HCT116 (cell line): ENCODE data around the gene SYTL4. TPM values are rescaled to one million over a fixed set of nuclear protein-coding genes. Genes with fewer than 3 reads are reported as not detected.

Experiments used
- ATAC-seq: fragments of 200-7000 bp; cut with Tn5 transposase; 2 replicates; pipeline ENCODE4 v1.9.1; 2020; ENCODE audit warnings: mild to moderate bottlenecking, moderate library complexity
- BruUV-seq: library from RNA; stranded (reverse); fragments of 400-500 nt; replicated peaks from 2 replicates; lab custom pipeline; 2021; lab: Mats Ljungman, UMichigan
- CTCF ChIA-PET: fragments of 300-600 bp; sonication (Branson Sonifier 250); formaldehyde crosslinking; loops from one replicate; lab custom pipeline; 2021; ENCODE audit warnings: antibody characterized with exemption; lab: Charles Lee
- POLR2A ChIA-PET: fragments of 300-600, 350-600 bp; sonication (Branson Sonifier 250); formaldehyde crosslinking; loops from one replicate; lab custom pipeline; 2021; ENCODE audit warnings: antibody characterized with exemption; lab: Charles Lee
- RAD21 ChIA-PET, 2 experiments: fragments of 300-600 bp; sonication (Branson Sonifier 250); formaldehyde crosslinking; loops; one replicate each; lab custom pipeline; 2023; ENCODE audit warnings: low total read pairs in 2 of 2; ENCODE audit not compliant: uncharacterized antibody in 2 of 2, unreplicated experiment in 2 of 2, low non-redundant PET in 1 of 2; lab: Charles Lee
- DNase-seq: peaks from one replicate; pipeline ENCODE4 v3.0.0-alpha.2; 2010; ENCODE audit warnings: low read depth, low spot score
- H2AFZ ChIP-seq: fragments of 200-600 bp; shearing (Covaris generic), sonication (generic); 2 replicates; pipeline ENCODE4 v1.6.1; 2017; ENCODE audit warnings: low read depth, mixed run types, mixed read lengths, antibody characterized with exemption, low read length; ENCODE audit not compliant: poor library complexity, severe bottlenecking
- H3K27ac ChIP-seq: 2 replicates; pipeline ENCODE4 v1.5.1; 2012; ENCODE audit warnings: low read depth, low read length
- H3K27me3 ChIP-seq: fragments of 200-600 bp; sonication (generic); 2 replicates; pipeline ENCODE4 v1.6.1; 2016; ENCODE audit warnings: mixed run types, low read length, mixed read lengths; ENCODE audit not compliant: insufficient read depth
- H3K36me3 ChIP-seq, 2 experiments: fragments of 200-500 bp in 1 of 2; fragments of 200-600 bp in 1 of 2; sonication (Bioruptor generic) in 1 of 2; sonication (generic) in 1 of 2; 2 replicates each; pipeline versions ENCODE4 v1.5.1 to v1.6.1; 2014 to 2016; ENCODE audit warnings: low read length in 2 of 2, inconsistent platforms in 1 of 2, mixed read lengths in 1 of 2, mixed run types in 1 of 2; ENCODE audit not compliant: insufficient read depth in 2 of 2, control insufficient read depth in 1 of 2
- H3K4me1 ChIP-seq, 2 experiments: fragments of 200-600 bp in 1 of 2; sonication (generic) in 1 of 2; 2 replicates each; pipeline versions ENCODE4 v1.5.1 to v1.6.1; 2012 to 2017; ENCODE audit warnings: low read length in 2 of 2, inconsistent platforms in 1 of 2, mild to moderate bottlenecking in 1 of 2, mixed read lengths in 1 of 2, mixed run types in 1 of 2, moderate library complexity in 1 of 2; ENCODE audit not compliant: insufficient read depth in 2 of 2, control insufficient read depth in 1 of 2
- H3K4me2 ChIP-seq: fragments of 200-600 bp; sonication (generic); 2 replicates; pipeline ENCODE4 v1.6.1; 2017; ENCODE audit warnings: mixed run types, low read length, mixed read lengths
- H3K4me3 ChIP-seq, 2 experiments: fragments of 200-600 bp in 1 of 2; sonication (generic) in 1 of 2; replicated peaks in 1 of 2; 2 replicates each; pipeline ENCODE4 v1.5.1; 2011 to 2016; ENCODE audit warnings: low read length in 2 of 2, control low read depth in 1 of 2, low read depth in 1 of 2, mild to moderate bottlenecking in 1 of 2, mixed read lengths in 1 of 2, mixed run types in 1 of 2
- H3K79me2 ChIP-seq: fragments of 200-600 bp; sonication (generic); 2 replicates; pipeline ENCODE4 v1.6.1; 2017; ENCODE audit warnings: mild to moderate bottlenecking, mixed run types, low read length, moderate library complexity, mixed read lengths; ENCODE audit not compliant: insufficient read depth
- H3K9ac ChIP-seq: fragments of 200-600 bp; sonication (generic); 2 replicates; pipeline ENCODE4 v1.6.1; 2016; ENCODE audit warnings: low read length, mixed read lengths
- H3K9me2 ChIP-seq: fragments of 200-600 bp; sonication (generic), shearing (Covaris generic); 2 replicates; pipeline ENCODE4 v1.6.1; 2017; ENCODE audit warnings: mixed run types, mild to moderate bottlenecking, moderate library complexity; ENCODE audit not compliant: insufficient read depth
- H3K9me3 ChIP-seq, 2 experiments: fragments of 200-500 bp in 1 of 2; fragments of 200-600 bp in 1 of 2; sonication (Bioruptor generic) in 1 of 2; sonication (generic) in 1 of 2; 2 replicates each; pipeline ENCODE4 v1.6.1; 2014 to 2017; ENCODE audit warnings: low read length in 2 of 2, mixed read lengths in 2 of 2, inconsistent platforms in 1 of 2, low read depth in 1 of 2, mild to moderate bottlenecking in 1 of 2, mixed run types in 1 of 2, moderate library complexity in 1 of 2; ENCODE audit not compliant: control insufficient read depth in 1 of 2, insufficient read depth in 1 of 2
- H4K20me1 ChIP-seq: fragments of 200-600 bp; sonication (generic), shearing (Covaris generic); 2 replicates; pipeline ENCODE4 v1.6.1; 2017; ENCODE audit warnings: mixed run types, mild to moderate bottlenecking, moderate library complexity; ENCODE audit not compliant: insufficient read depth
- ELF1 ChIP-seq: IDR thresholded peaks from 2 replicates; pipeline ENCODE4 v1.6.1; 2012; ENCODE audit warnings: low read depth, borderline replicate concordance
- FOSL1 ChIP-seq: IDR thresholded peaks from 2 replicates; pipeline ENCODE4 v1.6.1; 2012; ENCODE audit warnings: low read depth
- REST ChIP-seq: IDR thresholded peaks from 2 replicates; pipeline ENCODE4 v1.6.1; 2012; ENCODE audit warnings: low read depth
- SRF ChIP-seq: IDR thresholded peaks from 2 replicates; pipeline ENCODE4 v1.6.1; 2012; ENCODE audit warnings: low read depth
- ZNF274 ChIP-seq: fragments of 200-500 bp; sonication (Bioruptor generic); IDR thresholded peaks from 2 replicates; pipeline ENCODE4 v1.6.1; 2014; ENCODE audit warnings: mild to moderate bottlenecking, low read depth, low read length, inconsistent platforms
- intact Hi-C: fragments of 100-400 bp; cut with micrococcal nuclease; formaldehyde crosslinking; loops from 2 replicates; pipeline ENCODE4 v1.10.0; 2022
- total RNA-seq: library from RNA; stranded (reverse); gene quantifications from one replicate; pipeline ENCODE4 v1.2.1, GENCODE V29; 2021; ENCODE audit not compliant: unreplicated experiment
- TF ChIP-seq, protein P1 (sequence below): IDR thresholded peaks from 2 replicates; pipeline ENCODE4 v1.6.1; 2012

SYTL4 gene
- total RNA-seq, 1 experiment from 2014 or later: 8.8 TPM

- TF ChIP-seq, protein P1, sequence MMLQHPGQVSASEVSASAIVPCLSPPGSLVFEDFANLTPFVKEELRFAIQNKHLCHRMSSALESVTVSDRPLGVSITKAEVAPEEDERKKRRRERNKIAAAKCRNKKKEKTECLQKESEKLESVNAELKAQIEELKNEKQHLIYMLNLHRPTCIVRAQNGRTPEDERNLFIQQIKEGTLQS: no peak
- TF ChIP-seq ZNF274: no peak
- no peak for TF ChIP-seq ELF1
- no peak for TF ChIP-seq SRF
- no peak for TF ChIP-seq REST
- no peak for TF ChIP-seq FOSL1
- H3K4me2 ChIP-seq: no peak overlapping the region
- H3K27me3 ChIP-seq: no peaks in the 10 kb centered on the region
- DNase-seq (no peak), ATAC-seq (no peak)
- H3K9me2 ChIP-seq: no peaks in the 10 kb centered on the region
- H3K36me3 ChIP-seq: no peaks in the 10 kb centered on the region
- intact Hi-C loops: no loop called here
- no peak overlapping the region for H3K9ac ChIP-seq
- H3K79me2 ChIP-seq: no peaks in the 10 kb centered on the region
- H3K27ac ChIP-seq: no peak overlapping the region
- ChIA-PET POLR2A (no interaction called here), RAD21 (no interaction called here), CTCF (interaction anchor here (0.7 kb wide), 1 partner anchor 9 kb away, joined by 3 read pairs; no protein-coding TSS in a partner anchor)
- no peaks in the 10 kb centered on the region for H4K20me1 ChIP-seq
- no peaks in the 10 kb centered on the region for H3K4me1 ChIP-seq
- BruUV-seq: no TSS peak
- no peaks in the 10 kb centered on the region for H3K9me3 ChIP-seq
- H2AFZ ChIP-seq: no peak overlapping the region
- H3K4me3 ChIP-seq: no peak overlapping the region
Observed at GRCh38 chrX:100662796-100663195, 69.1 kb downstream of the SYTL4 start.
